Measurements from ENCODE around the gene SCRN1.

DNA sequence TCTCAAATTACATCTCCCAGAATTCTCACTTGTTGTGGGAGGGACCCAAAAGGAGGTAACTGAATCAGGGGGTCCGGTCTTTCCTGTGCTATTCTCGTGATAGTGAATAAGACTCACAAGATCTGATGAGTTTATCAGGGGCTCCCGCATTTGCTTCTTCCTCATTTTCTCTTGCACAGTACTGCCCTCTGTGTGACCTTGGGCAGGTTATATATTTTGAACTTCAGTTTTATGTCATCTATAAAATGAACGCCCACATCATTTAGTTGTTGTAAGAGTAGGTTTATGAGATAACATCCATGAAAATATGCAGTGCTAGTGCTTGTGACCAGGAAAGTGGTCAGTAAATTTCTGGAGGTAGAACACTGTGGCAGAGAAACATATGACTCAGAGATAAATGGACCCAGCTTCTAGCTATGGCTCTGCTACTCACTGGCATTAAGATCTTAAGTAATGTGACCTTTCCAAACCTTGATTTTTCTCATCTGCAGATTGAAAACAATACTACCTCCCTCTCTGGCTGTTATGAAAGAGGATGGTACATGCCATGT is 44.3 kb downstream of the SCRN1 start:
- TF ChIP-seq, protein P1, sequence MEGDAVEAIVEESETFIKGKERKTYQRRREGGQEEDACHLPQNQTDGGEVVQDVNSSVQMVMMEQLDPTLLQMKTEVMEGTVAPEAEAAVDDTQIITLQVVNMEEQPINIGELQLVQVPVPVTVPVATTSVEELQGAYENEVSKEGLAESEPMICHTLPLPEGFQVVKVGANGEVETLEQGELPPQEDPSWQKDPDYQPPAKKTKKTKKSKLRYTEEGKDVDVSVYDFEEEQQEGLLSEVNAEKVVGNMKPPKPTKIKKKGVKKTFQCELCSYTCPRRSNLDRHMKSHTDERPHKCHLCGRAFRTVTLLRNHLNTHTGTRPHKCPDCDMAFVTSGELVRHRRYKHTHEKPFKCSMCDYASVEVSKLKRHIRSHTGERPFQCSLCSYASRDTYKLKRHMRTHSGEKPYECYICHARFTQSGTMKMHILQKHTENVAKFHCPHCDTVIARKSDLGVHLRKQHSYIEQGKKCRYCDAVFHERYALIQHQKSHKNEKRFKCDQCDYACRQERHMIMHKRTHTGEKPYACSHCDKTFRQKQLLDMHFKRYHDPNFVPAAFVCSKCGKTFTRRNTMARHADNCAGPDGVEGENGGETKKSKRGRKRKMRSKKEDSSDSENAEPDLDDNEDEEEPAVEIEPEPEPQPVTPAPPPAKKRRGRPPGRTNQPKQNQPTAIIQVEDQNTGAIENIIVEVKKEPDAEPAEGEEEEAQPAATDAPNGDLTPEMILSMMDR (IDR thresholded peaks at IDR 0.05; ENCODE audit: poor library complexity) = no peak
- no peak for TF ChIP-seq EZH2phosphoT487 (IDR thresholded peaks at IDR 0.05; ENCODE audit: low read depth, severe bottlenecking, unreplicated experiment)

Data from hepatocyte (in vitro differentiated cells).